Right cardiac atrium (tissue), 5 donors: ENCODE measurements around the gene AHDC1. TPM values are rescaled to one million over a fixed set of nuclear protein-coding genes. Genes with fewer than 3 reads are reported as not detected.
"Not testable (repeated sequence)": the region's sequence is repeated elsewhere in the genome, so short reads cannot be mapped to it uniquely, and the experiment has no call there.

ENCODE experiments used
- ATAC-seq, 2 donors: fragments of 200-7000 bp; cut with Tn5 transposase; one replicate each; pipeline versions ENCODE4 v1.8.0 to v1.9.1; 2020; ENCODE audit warnings: moderate library complexity in 2 of 2, mild to moderate bottlenecking in 1 of 2
- DNase-seq, 3 donors: peaks; one replicate each; pipeline ENCODE4 v3.0.0-alpha.2; 2020
- H3K27ac ChIP-seq: one replicate; pipeline ENCODE4 v1.5.1; 2013; ENCODE audit warnings: mild to moderate bottlenecking, low read length, control low read depth, moderate library complexity
- H3K27me3 ChIP-seq: one replicate; pipeline ENCODE4 v1.6.1; 2013; ENCODE audit not compliant: control insufficient read depth, insufficient read depth
- H3K4me1 ChIP-seq: one replicate; pipeline ENCODE4 v1.6.1; 2013; ENCODE audit warnings: low read length; ENCODE audit not compliant: control insufficient read depth, insufficient read depth
- H3K4me3 ChIP-seq: one replicate; pipeline ENCODE4 v1.5.1; 2013; ENCODE audit warnings: low read length, control low read depth
- H3K9me3 ChIP-seq: one replicate; pipeline ENCODE4 v1.6.1; 2013; ENCODE audit warnings: low read length; ENCODE audit not compliant: control insufficient read depth
- WGBS: extraction: QIAGEN DNeasy Blood & Tissue Kit; methylation state at CpG from one replicate; pipeline ENCODE4 v1.1.7; 2013; 5-methylcytosine and 5-hydroxymethylcytosine counted together
- intact Hi-C, 4 donors: fragments of 100-400 bp; cut with DNase I; formaldehyde crosslinking; loops; one replicate each; pipeline versions ENCODE4 v1.11.0 to v1.14.0; 2022 to 2023
- polyA plus RNA-seq: library from polyadenylated mRNA; stranded (reverse); fragments of 200-250 nt; gene quantifications from one replicate; pipeline ENCODE4 v1.2.3, GENCODE V29; 2013
- total RNA-seq, 4 donors: library from RNA; stranded (reverse); fragmentation: NEBNext Ultra II Directional; extraction: Animal tissue kit (Norgen Biotek cat#: 25700); gene quantifications; one replicate each; pipeline ENCODE4 v1.2.1, GENCODE V29; 2021
- donor health status: healthy with polysubstance abuse.
- donor health status: DM: no; HTN: yes; CAD: no.
- donor health status: DM: no; HTN: no; CAD: no.
- donor health status: DM: no; HTN: yes; CAD: no; lungs with severe emphysema.
- donor health status: DM: yes; HTN: yes; CAD: no.

The AHDC1 gene
- total and polyA plus RNA-seq, 5 donors, result 26.3 to 53.5 (median 48.5) TPM

DNA sequence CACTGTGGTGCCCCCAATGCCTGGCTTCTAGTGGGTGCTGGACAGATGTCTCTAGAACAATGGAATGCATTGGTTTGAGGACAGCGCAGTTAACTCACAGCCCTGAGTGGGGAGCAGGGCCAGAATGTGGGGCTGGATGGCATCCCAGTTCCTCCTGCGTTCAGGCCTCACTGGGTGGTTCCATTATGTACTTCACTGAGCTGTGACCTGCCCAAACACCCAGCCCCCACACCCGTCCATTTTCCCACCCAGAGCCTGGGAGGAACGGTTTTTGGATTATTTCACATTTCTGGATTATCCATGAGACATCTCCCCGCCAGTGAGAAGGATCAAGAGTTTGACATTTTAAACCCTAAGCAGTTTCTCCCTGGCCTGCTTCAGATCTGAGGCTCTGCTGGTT lies 58.7 kb downstream of the AHDC1 start:
- 32% methylated on average over 5 of the region's 5 CpGs for WGBS
- Histone ChIP-seq H3K9me3 (no peaks in the 10 kb centered on the region), H3K4me3 (no peak overlapping the region), H3K27ac (peak overlapping the region; percentile 76), H3K27me3 (no peaks in the 10 kb centered on the region), H3K4me1 (peaks cover 25% of the 10 kb centered on the region)
- DNase-seq (peak; percentile 82 to 93 (median 90)), ATAC-seq (peak; percentile 74 to 80)
- intact Hi-C loops, result no loop called here

DNA sequence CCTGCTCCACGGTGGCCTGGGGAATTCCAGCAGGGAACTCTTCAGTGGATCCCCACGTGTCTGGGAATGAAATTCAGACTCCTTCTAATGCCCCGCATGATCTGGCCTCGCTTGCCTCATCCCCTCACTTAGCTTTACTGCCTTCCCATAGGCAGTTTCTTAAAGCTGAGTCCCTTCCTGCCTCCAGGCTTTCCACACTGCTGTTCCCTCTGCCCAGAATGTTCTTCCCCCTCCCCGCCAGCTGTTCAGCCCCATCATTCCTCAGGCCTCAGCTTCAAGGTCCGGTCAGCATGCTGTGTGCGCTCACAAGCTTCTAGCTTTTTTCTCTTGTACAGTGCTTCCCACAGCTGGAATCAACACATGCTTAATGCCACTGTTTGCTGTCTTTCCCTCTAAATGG lies 59.1 kb downstream of the AHDC1 start:
- peaks cover 25% of the 10 kb centered on the region for H3K4me1 ChIP-seq

GRCh38 chr1:27543284-27543683 lies 60.7 kb downstream of the AHDC1 start:
- DNase-seq (no peak), ATAC-seq (peak; percentile 0 to 6)
- Histone ChIP-seq H3K4me3 (no peak overlapping the region), H3K27me3 (no peaks in the 10 kb centered on the region), H3K4me1 (peaks cover 25% of the 10 kb centered on the region), H3K9me3 (no peaks in the 10 kb centered on the region), H3K27ac (peak overlapping the region; percentile 56)
- WGBS, result 63% methylated on average over 6 of the region's 6 CpGs
- intact Hi-C loops, result no loop called here

More for the DNA sequence above, 59.1 kb downstream of the AHDC1 start:
- H3K9me3 ChIP-seq, result no peaks in the 10 kb centered on the region
- H3K27ac ChIP-seq, result peak overlapping the region; percentile 76
- DNase-seq (no peak), ATAC-seq (peak in 1 of 2 donors; percentile 9)
- no peak overlapping the region for H3K4me3 ChIP-seq
- 56% methylated on average over 7 of the region's 7 CpGs for WGBS
- no peaks in the 10 kb centered on the region for H3K27me3 ChIP-seq
- intact Hi-C loops, result no loop called here

- ATAC-seq (peak; percentile 48 to 63), DNase-seq (peak; percentile 73 to 80 (median 80))
- intact Hi-C loops, result no loop called here
- no peak overlapping the region for H3K4me3 ChIP-seq
- no peaks in the 10 kb centered on the region for H3K9me3 ChIP-seq
- peaks cover 25% of the 10 kb centered on the region for H3K4me1 ChIP-seq
- H3K27ac ChIP-seq, result peak overlapping the region; percentile 56
- 41% methylated on average over 19 of the region's 19 CpGs for WGBS
- H3K27me3 ChIP-seq, result no peaks in the 10 kb centered on the region
Observed at GRCh38 chr1:27542463-27543273, 61.3 kb downstream of the AHDC1 start.

GRCh38 chr1:27539901-27540861 lies 63.8 kb downstream of the AHDC1 start:
- intact Hi-C loops, result no loop called here
- DNase-seq (no peak), ATAC-seq (no peak)
- H3K4me3 ChIP-seq, result no peak overlapping the region
- H3K27me3 ChIP-seq, result no peaks in the 10 kb centered on the region
- peak overlapping the region; percentile 67 for H3K27ac ChIP-seq
- peaks cover 31% of the 10 kb centered on the region for H3K4me1 ChIP-seq
- 65% methylated on average over 9 of the region's 9 CpGs for WGBS
- H3K9me3 ChIP-seq, result no peaks in the 10 kb centered on the region

DNA sequence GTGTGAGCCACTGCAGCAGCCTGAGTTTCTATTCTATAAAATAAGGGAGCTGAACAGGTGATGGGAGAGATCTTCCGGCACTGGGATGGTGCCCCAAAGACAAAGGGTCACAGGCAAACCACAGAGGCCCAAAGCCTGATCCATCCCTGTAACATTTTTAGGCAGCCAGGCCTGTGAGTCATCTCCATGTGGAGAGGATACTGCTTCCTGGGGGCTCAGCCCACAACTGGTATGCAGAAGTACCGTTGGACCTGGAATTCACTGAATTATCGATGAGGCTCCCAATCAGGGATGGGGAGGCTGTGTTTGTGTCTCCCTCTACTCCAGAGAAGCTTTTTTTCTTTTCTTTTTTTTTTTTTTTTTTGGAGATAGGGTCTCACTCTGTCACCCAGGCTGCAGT lies 65.2 kb downstream of the AHDC1 start:
- no peak for ATAC-seq
- WGBS, result 48% methylated on average over 3 of the region's 3 CpGs
- DNase-seq, result no peak
- peak overlapping the region; percentile 25 for H3K27ac ChIP-seq
- no peak overlapping the region for H3K4me3 ChIP-seq
- peaks cover 22% of the 10 kb centered on the region for H3K4me1 ChIP-seq
- intact Hi-C loops, result no loop called here
- H3K9me3 ChIP-seq, result no peaks in the 10 kb centered on the region
- no peaks in the 10 kb centered on the region for H3K27me3 ChIP-seq

DNA sequence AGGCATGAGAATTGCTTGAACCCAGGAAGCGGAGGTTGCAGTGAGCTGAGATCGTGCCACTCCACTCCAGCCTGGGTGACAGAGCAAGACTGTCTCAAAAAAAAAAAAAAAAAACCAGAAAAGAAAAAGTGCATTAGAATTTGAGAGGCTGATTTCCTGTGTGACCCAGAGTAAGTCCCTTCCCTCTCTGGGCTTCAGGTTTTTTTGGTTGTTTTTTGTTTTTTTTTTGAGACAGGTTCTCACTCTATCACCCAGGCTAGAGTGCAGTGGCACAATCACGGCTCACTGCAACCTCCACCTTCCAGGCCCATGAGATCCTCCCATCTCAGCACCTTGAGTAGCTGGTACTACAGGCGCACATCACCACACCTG lies 65.7 kb downstream of the AHDC1 start:
- H3K4me3 ChIP-seq, DNase-seq, ATAC-seq, intact Hi-C loops, H3K27me3 ChIP-seq, H3K9me3 ChIP-seq: not testable (repeated sequence)
- 94% methylated on average over 4 of the region's 4 CpGs for whole genome bisulfite sequencing
- peak overlapping the region; percentile 25 for H3K27ac ChIP-seq
- peaks cover 22% of the 10 kb centered on the region for H3K4me1 ChIP-seq

- Histone ChIP-seq H3K9me3 (no peaks in the 10 kb centered on the region), H3K27ac (peak overlapping the region; percentile 86), H3K27me3 (no peaks in the 10 kb centered on the region), H3K4me3 (no peak overlapping the region), H3K4me1 (peaks cover 13% of the 10 kb centered on the region)
- intact Hi-C loops, result no loop called here
- DNase-seq (peak; percentile 77 to 93 (median 90)), ATAC-seq (peak; percentile 79 to 90)
- WGBS, result 20% methylated on average over 11 of the region's 11 CpGs
Observed at GRCh38 chr1:27536767-27537166, 67.2 kb downstream of the AHDC1 start.

GRCh38 chr1:27536010-27536757 lies 67.8 kb downstream of the AHDC1 start:
- peak in 1 of 2 donors; percentile 2 for ATAC-seq
- H3K27ac ChIP-seq, result peak overlapping the region; percentile 22
- H3K9me3 ChIP-seq, result no peaks in the 10 kb centered on the region
- 44% methylated on average over 15 of the region's 15 CpGs for WGBS
- no peak overlapping the region for H3K4me3 ChIP-seq
- peak in 1 of 3 donors; percentile 57 for DNase-seq
- intact Hi-C loops, result no loop called here
- H3K27me3 ChIP-seq, result no peaks in the 10 kb centered on the region
- peaks cover 13% of the 10 kb centered on the region for H3K4me1 ChIP-seq

DNA sequence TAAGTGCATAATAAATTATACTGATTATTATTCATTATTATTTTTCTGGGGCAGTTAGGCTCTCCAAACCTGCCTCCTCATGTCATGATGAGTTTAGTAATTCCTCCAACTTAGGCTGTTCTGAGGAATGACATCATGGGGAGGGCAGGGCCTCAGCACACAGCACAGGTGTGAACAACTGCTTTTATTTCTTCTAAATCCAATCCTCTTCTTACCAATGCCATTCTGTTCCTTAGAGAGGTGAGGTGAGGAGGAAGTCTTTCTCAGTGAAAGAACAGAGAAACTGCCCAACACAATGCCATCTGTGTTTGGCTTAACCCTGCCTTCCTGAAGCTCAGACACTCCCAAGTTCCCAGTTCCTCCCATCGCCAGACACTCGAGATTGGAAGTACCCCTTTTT lies 68.6 kb downstream of the AHDC1 start:
- H3K9me3 ChIP-seq, result no peaks in the 10 kb centered on the region
- DNase-seq, result no peak
- intact Hi-C loops, result no loop called here
- H3K27ac ChIP-seq, result peak overlapping the region; percentile 22
- no peak for ATAC-seq
- H3K4me3 ChIP-seq, result no peak overlapping the region
- H3K4me1 ChIP-seq, result peaks cover 13% of the 10 kb centered on the region
- no peaks in the 10 kb centered on the region for H3K27me3 ChIP-seq
- WGBS, result 21% methylated on average over 2 of the region's 2 CpGs
